SK-N-SH (cell line): ENCODE data around the gene RNU11. TPM values are rescaled to one million over a fixed set of nuclear protein-coding genes. Genes with fewer than 3 reads are reported as not detected.

Experiments used
- CTCF ChIA-PET: fragments of 300-600, 350-600 bp; formaldehyde crosslinking; extraction: SDS; loops from one replicate; lab custom pipeline; 2021; lab: Yijun Ruan, JAX
- POLR2A ChIA-PET: fragments of 350-600 bp; sonication (Branson Sonifier 250); formaldehyde crosslinking; extraction: SDS; loops from one replicate; lab custom pipeline; 2020; ENCODE audit warnings: antibody characterized with exemption, inconsistent platforms; lab: Yijun Ruan, JAX
- DNase-seq: peaks from one replicate; pipeline ENCODE4 v3.0.0; 2012
- H2AFZ ChIP-seq: fragments of 200-600 bp; sonication (generic); 2 replicates; pipeline ENCODE4 v1.8.1; 2016; ENCODE audit warnings: antibody characterized with exemption, mild to moderate bottlenecking, low read depth
- H3F3A ChIP-seq: fragments of 200-600 bp; sonication (generic); replicated peaks from 2 replicates; pipeline ENCODE3; 2016; ENCODE audit warnings: antibody characterized with exemption, mild to moderate bottlenecking; ENCODE audit not compliant: insufficient read depth
- H3K27ac ChIP-seq, 2 experiments: fragments of 200-500 bp in 1 of 2; fragments of 200-600 bp in 1 of 2; sonication (Bioruptor generic) in 1 of 2; sonication (generic), shearing (Covaris generic) in 1 of 2; 2 replicates each; pipeline versions ENCODE4 v1.5.1 to v1.6.1; 2014 to 2016; ENCODE audit warnings: low read depth in 2 of 2, inconsistent platforms in 1 of 2, low read length in 1 of 2, mild to moderate bottlenecking in 1 of 2, mixed read lengths in 1 of 2
- H3K27me3 ChIP-seq: fragments of 200-600 bp; sonication (generic), shearing (Covaris generic); 2 replicates; pipeline ENCODE4 v1.6.1; 2016; ENCODE audit warnings: mixed run types; ENCODE audit not compliant: insufficient read depth
- H3K36me3 ChIP-seq, 2 experiments: fragments of 200-500 bp in 1 of 2; fragments of 200-600 bp in 1 of 2; sonication (Bioruptor generic) in 1 of 2; sonication (generic) in 1 of 2; replicated peaks in 1 of 2; 2 replicates each; pipeline versions ENCODE3 to v1.5.1; 2014 to 2016; ENCODE audit warnings: low read length in 1 of 2, mild to moderate bottlenecking in 1 of 2; ENCODE audit not compliant: insufficient read depth in 2 of 2, control insufficient read depth in 1 of 2
- H3K4me1 ChIP-seq, 2 experiments: fragments of 200-500 bp in 1 of 2; fragments of 200-600 bp in 1 of 2; sonication (Bioruptor generic) in 1 of 2; sonication (generic), shearing (Covaris generic) in 1 of 2; 2 replicates each; pipeline versions ENCODE4 v1.5.1 to v1.6.1; 2014 to 2016; ENCODE audit warnings: low read depth in 1 of 2, low read length in 1 of 2, mixed run types in 1 of 2; ENCODE audit not compliant: insufficient read depth in 2 of 2, control insufficient read depth in 1 of 2
- H3K4me2 ChIP-seq: fragments of 200-600 bp; sonication (generic), shearing (Covaris generic); 2 replicates; pipeline ENCODE4 v1.6.1; 2017; ENCODE audit warnings: mixed run types
- H3K4me3 ChIP-seq, 2 experiments: fragments of 200-500 bp in 1 of 2; fragments of 200-600 bp in 1 of 2; sonication (Bioruptor generic) in 1 of 2; sonication (generic), shearing (Covaris generic) in 1 of 2; 2 replicates each; pipeline versions ENCODE4 v1.5.1 to v1.8.1; 2014 to 2016; ENCODE audit warnings: low read depth in 2 of 2, inconsistent platforms in 1 of 2, low read length in 1 of 2, mild to moderate bottlenecking in 1 of 2, mixed read lengths in 1 of 2, moderate library complexity in 1 of 2
- H3K79me2 ChIP-seq: fragments of 200-600 bp; sonication (generic); 2 replicates; pipeline ENCODE4 v1.8.1; 2017; ENCODE audit warnings: mild to moderate bottlenecking; ENCODE audit not compliant: insufficient read depth
- H3K9ac ChIP-seq: fragments of 200-600 bp; sonication (generic); 2 replicates; pipeline ENCODE4 v1.6.1; 2017; ENCODE audit warnings: mixed run types
- H3K9me2 ChIP-seq: fragments of 200-600 bp; sonication (generic); 2 replicates; pipeline ENCODE4 v1.6.1; 2017; ENCODE audit warnings: mixed run types
- H3K9me3 ChIP-seq: fragments of 200-600 bp; sonication (generic); 2 replicates; pipeline ENCODE4 v1.6.1; 2017; ENCODE audit warnings: mixed run types, mild to moderate bottlenecking, moderate library complexity
- H4K20me1 ChIP-seq: fragments of 200-600 bp; sonication (generic); 2 replicates; pipeline ENCODE4 v1.6.1; 2017; ENCODE audit warnings: mild to moderate bottlenecking, mixed run types; ENCODE audit not compliant: insufficient read depth
- CHD2 ChIP-seq: fragments of 150-350 bp; IDR thresholded peaks from 2 replicates; pipeline ENCODE4 v1.6.1; 2018; ENCODE audit warnings: low read length; ENCODE audit not compliant: partially characterized antibody
- CTCF ChIP-seq: fragments of 200-600 bp; sonication (generic); IDR thresholded peaks from 2 replicates; pipeline ENCODE4 v1.6.1; 2017; ENCODE audit warnings: antibody characterized with exemption, mild to moderate bottlenecking, moderate library complexity
- ELF1 ChIP-seq: IDR thresholded peaks from 2 replicates; pipeline ENCODE4 v1.4.0; 2012
- EP300 ChIP-seq, 2 experiments: IDR thresholded peaks; 2 replicates each; pipeline versions ENCODE4 v1.4.0 to v1.6.1; 2012; ENCODE audit warnings: borderline replicate concordance in 1 of 2, low read depth in 1 of 2, low read length in 1 of 2
- GABPA ChIP-seq: IDR thresholded peaks from 2 replicates; pipeline ENCODE4 v1.4.0; 2012; ENCODE audit warnings: low read depth, mild to moderate bottlenecking
- GATA2 ChIP-seq: sonication (generic); formaldehyde crosslinking; IDR thresholded peaks from 2 replicates; pipeline ENCODE4 v1.5.0; 2020; ENCODE audit warnings: mild to moderate bottlenecking, missing genetic modification reagents
- IRF3 ChIP-seq: fragments of 150-350 bp; IDR thresholded peaks from 2 replicates; pipeline ENCODE4 v1.6.1; 2016; ENCODE audit warnings: mild to moderate bottlenecking, low read depth, low read length
- JUND ChIP-seq: IDR thresholded peaks from 2 replicates; pipeline ENCODE4 v1.4.0; 2012
- MAX ChIP-seq: IDR thresholded peaks from 2 replicates; pipeline ENCODE4 v1.4.0; 2012; ENCODE audit warnings: low read depth
- MEF2A ChIP-seq: IDR thresholded peaks from 2 replicates; pipeline ENCODE4 v1.4.0; 2012; ENCODE audit warnings: low read depth, borderline replicate concordance
- NFIC ChIP-seq: IDR thresholded peaks from 2 replicates; pipeline ENCODE4 v1.4.0; 2012; ENCODE audit warnings: borderline replicate concordance
- NRF1 ChIP-seq: IDR thresholded peaks from 2 replicates; pipeline ENCODE4 v1.6.1; 2012; ENCODE audit warnings: low read depth, mild to moderate bottlenecking, low read length
- PBX3 ChIP-seq: IDR thresholded peaks from 2 replicates; pipeline ENCODE4; 2012
- POLR2AphosphoS5 ChIP-seq: IDR thresholded peaks from 2 replicates; pipeline ENCODE4 v1.6.1; 2012; ENCODE audit warnings: low read depth, low read length
- RAD21 ChIP-seq: IDR thresholded peaks from 2 replicates; pipeline ENCODE4 v1.6.1; 2012; ENCODE audit warnings: mild to moderate bottlenecking, low read length
- REST ChIP-seq: IDR thresholded peaks from 2 replicates; pipeline ENCODE4 v1.6.1; 2012; ENCODE audit warnings: mild to moderate bottlenecking, low read depth, low read length, moderate library complexity
- SIN3A ChIP-seq: IDR thresholded peaks from 2 replicates; pipeline ENCODE4 v1.6.1; 2012; ENCODE audit warnings: low read depth, mild to moderate bottlenecking, low read length, moderate library complexity, borderline replicate concordance
- TAF1 ChIP-seq: IDR thresholded peaks from 2 replicates; pipeline ENCODE4 v1.6.1; 2012; ENCODE audit warnings: low read depth, mild to moderate bottlenecking, low read length, moderate library complexity, borderline replicate concordance
- TCF12 ChIP-seq: IDR thresholded peaks from 2 replicates; pipeline ENCODE4 v1.4.0; 2012
- USF1 ChIP-seq: IDR thresholded peaks from 2 replicates; pipeline ENCODE4 v1.4.0; 2012; ENCODE audit warnings: low read depth, borderline replicate concordance
- YY1 ChIP-seq: IDR thresholded peaks from 2 replicates; pipeline ENCODE4 v1.4.0; 2012; ENCODE audit warnings: low read depth, mild to moderate bottlenecking
- WGBS: methylation state at CpG from one replicate; pipeline ENCODE4 v1.1.6; 2017; ENCODE audit warnings: low lambda C conversion rate; 5-methylcytosine and 5-hydroxymethylcytosine counted together
- polyA plus RNA-seq, 3 experiments: library from polyadenylated mRNA; depleted of rRNA; stranded (reverse); fragments of >200 nt; gene quantifications; 2 replicates each; pipeline ENCODE4 v1.2.3, GENCODE V29; 2012

Gene RNU11
- polyA plus RNA-seq (2012; rRNA removed) = not detected in 2 replicates
- polyA plus RNA-seq (2012; cell fraction: cytosol; rRNA removed) = not detected in 2 replicates
- polyA plus RNA-seq (2012; cell fraction: nucleus; rRNA removed) = not detected in 2 replicates

GRCh38 chr1:28648474-28649198 lies at the start of gene RNU11:
Gene RNU11 (plus strand): TSS chr1:28648600.
- Histone ChIP-seq H3K4me2 (peak within 1 kb of the TSS; percentile 81), H3K36me3 (no peaks in the 10 kb centered on the region), H3K9me3 (no peaks in the 10 kb centered on the region), H3K9me2 (no peaks in the 10 kb centered on the region), H2AFZ (peak within 1 kb of the TSS; percentile 86), H3K79me2 (peaks cover 3% of the 10 kb centered on the region; the same call in 1 of the 2 replicates), H3K4me1 (peaks cover 0 to 9% of the 10 kb centered on the region in 2 experiments; a peak in 2 of 4 replicates), H3K4me3 (peak within 1 kb of the TSS; percentile 39 to 40), H4K20me1 (no peaks in the 10 kb centered on the region), H3K9ac (peak within 1 kb of the TSS; percentile 83), H3K27ac (peak within 1 kb of the TSS; percentile 96 to 99), H3F3A (peaks cover 18% of the 10 kb centered on the region), H3K27me3 (no peaks in the 10 kb centered on the region)
- ChIA-PET CTCF (interaction anchor here (0.7 to 1.6 kb wide), 7 partner anchors 9 to 236 kb away, joined by 3 to 8 read pairs (median 3); partner anchors contain the start of gene YTHDF2), POLR2A (interaction anchor here (0.6 to 2.1 kb wide), 20 partner anchors 8 to 1283 kb away, joined by 3 to 32 read pairs (median 4); partner anchors contain the start of genes GMEB1, MED18, OPRD1 and YTHDF2)
- 2% methylated on average over 28 of the region's 28 CpGs for WGBS
- DNase-seq = peak; percentile 73
- no peak for TF ChIP-seq CTCF
- TF ChIP-seq NRF1 = no peak
- peak; percentile 95 for TF ChIP-seq CHD2
- TF ChIP-seq TCF12 = peak; percentile 79
- peak; percentile 54; the same call in 1 of the 2 replicates for TF ChIP-seq NFIC
- TF ChIP-seq IRF3 = no peak; the same call in 1 of the 2 replicates
- TF ChIP-seq YY1 = peak; percentile 79
- TF ChIP-seq EP300 (IDR thresholded peaks at IDR 0.05; ENCODE audit: borderline replicate concordance in 1 of 2, low read depth in 1 of 2, low read length in 1 of 2) = peak; percentile 15 to 80; a peak in 1 of 4 replicates
- TF ChIP-seq REST = peak; percentile 82
- peak; percentile 100 for TF ChIP-seq POLR2AphosphoS5
- no peak; the same call in 1 of the 2 replicates for TF ChIP-seq MEF2A
- peak; percentile 89 for TF ChIP-seq PBX3
- TF ChIP-seq JUND = peak; percentile 88
- no peak; the same call in 1 of the 2 replicates for TF ChIP-seq RAD21
- peak; percentile 100 for TF ChIP-seq SIN3A
- peak; percentile 68; the same call in 1 of the 2 replicates for TF ChIP-seq MAX
- peak; percentile 37 for TF ChIP-seq GABPA
- TF ChIP-seq ELF1 = peak; percentile 62
- TF ChIP-seq USF1 = no peak
- TF ChIP-seq GATA2 (CRISPR knock-in tag) = no peak; the same call in 1 of the 2 replicates
- peak; percentile 86 for TF ChIP-seq TAF1
